IPS-20b (cell line): ENCODE measurements around the gene VPREB1.
"Not testable (repeated sequence)": the region's sequence is repeated elsewhere in the genome, so short reads cannot be mapped to it uniquely, and the experiment has no call there.

Experiments used
- H3K27ac ChIP-seq: one replicate; pipeline ENCODE4 v1.5.1; 2013; ENCODE audit warnings: low read length
- H3K27me3 ChIP-seq: 2 replicates; pipeline ENCODE4 v1.6.1; 2013; ENCODE audit warnings: mild to moderate bottlenecking, low read length, inconsistent platforms; ENCODE audit not compliant: insufficient read depth
- H3K36me3 ChIP-seq: 2 replicates; pipeline ENCODE4 v1.6.1; 2013; ENCODE audit warnings: low read depth, mild to moderate bottlenecking, inconsistent platforms, low read length, moderate library complexity; ENCODE audit not compliant: insufficient read depth
- H3K4me1 ChIP-seq: 2 replicates; pipeline ENCODE4 v1.6.1; 2013; ENCODE audit warnings: mild to moderate bottlenecking, control low read depth, inconsistent platforms, low read length, moderate library complexity; ENCODE audit not compliant: insufficient read depth
- H3K4me3 ChIP-seq: 2 replicates; pipeline ENCODE4 v1.5.1; 2013; ENCODE audit warnings: mild to moderate bottlenecking, low read length, inconsistent platforms
- H3K9ac ChIP-seq: 2 replicates; pipeline ENCODE4 v1.6.1; 2013; ENCODE audit warnings: low read depth, mild to moderate bottlenecking, inconsistent platforms, low read length, moderate library complexity
- H3K9me3 ChIP-seq: 2 replicates; pipeline ENCODE4 v1.6.1; 2013; ENCODE audit warnings: mild to moderate bottlenecking, low read depth, low read length, inconsistent platforms; ENCODE audit not compliant: insufficient read depth

VPREB1 gene

DNA sequence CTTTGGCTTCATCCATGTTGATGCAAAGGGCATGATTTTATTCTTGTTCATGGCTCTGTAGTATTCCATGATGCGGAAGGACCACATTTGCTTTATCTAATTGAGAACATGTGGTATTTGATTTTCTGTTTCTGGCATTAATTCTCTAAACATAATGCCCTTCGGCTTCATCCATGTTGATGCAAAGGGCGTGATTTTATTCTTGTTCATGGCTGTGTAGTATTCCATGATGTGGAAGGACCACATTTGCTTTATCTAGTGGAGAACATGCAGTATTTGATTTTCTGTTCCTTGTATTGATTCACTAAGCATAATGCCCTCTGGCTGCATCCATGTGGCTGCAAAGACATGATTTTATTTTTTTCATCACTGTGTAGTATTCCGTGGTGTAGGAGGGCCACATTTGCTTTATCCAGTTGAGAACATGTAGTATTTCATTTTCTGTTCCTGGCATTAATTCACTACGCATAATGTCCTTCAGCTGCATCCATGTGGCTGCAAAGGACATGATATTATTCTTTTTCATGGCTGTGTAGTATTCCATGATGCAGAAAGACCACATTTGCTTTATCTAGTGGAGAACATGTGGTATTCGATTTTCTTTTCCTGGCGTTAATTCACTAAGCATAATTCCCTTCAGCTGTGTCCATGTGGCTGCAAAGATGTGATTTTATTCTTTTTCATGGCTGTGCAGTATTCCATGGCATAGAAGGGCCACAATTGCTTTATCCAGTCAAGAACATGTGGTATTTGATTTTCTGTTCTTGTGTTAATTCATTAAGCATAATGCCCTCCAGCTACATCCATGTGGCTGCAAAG lies 14.2 kb downstream of the VPREB1 start:
- not testable (repeated sequence) for H3K9me3 ChIP-seq, H3K27ac ChIP-seq, H3K4me3 ChIP-seq, H3K4me1 ChIP-seq, H3K9ac ChIP-seq, H3K36me3 ChIP-seq
- peaks cover 93% of the 10 kb centered on the region for H3K27me3 ChIP-seq

DNA sequence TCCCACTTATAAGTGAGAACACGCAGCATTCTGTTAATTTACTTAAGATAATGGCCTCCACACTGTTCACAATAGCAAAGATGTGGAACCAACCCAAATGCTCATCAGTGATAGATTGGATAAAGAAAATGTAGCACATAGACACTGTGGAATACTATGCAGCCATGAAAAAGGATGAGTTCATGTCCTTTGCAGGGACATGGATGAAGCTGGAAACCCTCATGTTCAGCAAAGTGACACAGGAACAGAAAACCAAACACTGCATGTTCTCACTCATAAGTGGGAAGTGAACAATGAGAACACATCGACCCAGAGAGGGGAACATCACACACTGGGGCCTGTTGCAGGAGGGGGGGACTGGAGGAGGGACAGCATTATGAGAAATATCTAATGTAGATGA lies 15.6 kb downstream of the VPREB1 start:
- not testable (repeated sequence) for H3K27ac ChIP-seq, H3K4me1 ChIP-seq, H3K9me3 ChIP-seq, H3K9ac ChIP-seq, H3K36me3 ChIP-seq, H3K4me3 ChIP-seq
- H3K27me3 ChIP-seq: peaks cover 96% of the 10 kb centered on the region

GRCh38 chr22:22260586-22260985 lies 16.0 kb downstream of the VPREB1 start:
- H3K36me3 ChIP-seq, H3K4me3 ChIP-seq, H3K4me1 ChIP-seq, H3K9ac ChIP-seq, H3K27ac ChIP-seq, H3K9me3 ChIP-seq: not testable (repeated sequence)
- H3K27me3 ChIP-seq: peaks cover 96% of the 10 kb centered on the region

GRCh38 chr22:22262332-22263074 lies 17.9 kb downstream of the VPREB1 start:
- H3K27me3 ChIP-seq: peaks cover 95% of the 10 kb centered on the region

GRCh38 chr22:22263823-22264222 lies 19.2 kb downstream of the VPREB1 start:
- not testable (repeated sequence) for H3K27ac ChIP-seq, H3K4me3 ChIP-seq, H3K4me1 ChIP-seq, H3K9ac ChIP-seq, H3K36me3 ChIP-seq, H3K9me3 ChIP-seq
- peaks cover 95% of the 10 kb centered on the region for H3K27me3 ChIP-seq

More at GRCh38 chr22:22262332-22263074, 17.9 kb downstream of the VPREB1 start:
- H3K4me3 ChIP-seq, H3K9ac ChIP-seq, H3K4me1 ChIP-seq, H3K27ac ChIP-seq, H3K9me3 ChIP-seq, H3K36me3 ChIP-seq: not testable (repeated sequence)

DNA sequence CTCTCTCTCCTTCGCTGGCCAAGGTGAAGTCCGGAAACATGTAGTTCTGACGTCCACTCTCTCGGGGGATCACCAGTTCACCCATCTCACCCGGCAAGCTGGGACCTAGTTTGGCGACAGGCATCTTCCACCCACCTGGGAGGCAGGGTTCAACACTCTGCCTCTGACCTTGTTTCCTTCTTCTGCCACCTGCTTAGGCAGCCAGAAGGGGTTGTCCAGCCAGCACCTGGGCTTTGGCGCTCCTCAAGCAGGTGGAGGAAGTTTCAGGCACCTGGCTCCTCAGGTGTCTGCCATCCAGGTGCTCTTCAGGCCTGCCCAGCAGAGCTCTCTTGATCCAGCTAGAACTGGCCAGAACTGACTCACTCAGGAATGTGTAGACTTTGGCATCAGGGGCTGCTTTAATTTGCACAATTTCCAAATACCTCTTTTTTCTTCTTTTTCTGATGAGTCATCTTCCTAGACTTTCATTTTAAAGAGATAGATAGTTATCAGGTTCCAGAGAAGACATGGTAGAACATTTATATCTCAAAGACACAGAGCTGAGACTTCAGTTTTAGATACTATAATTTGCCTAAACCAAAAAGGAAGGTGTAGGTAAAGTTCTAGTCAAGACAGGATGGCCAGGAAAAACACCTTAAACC lies 25.6 kb downstream of the VPREB1 start:
- not testable (repeated sequence) for H3K9ac ChIP-seq, H3K27ac ChIP-seq, H3K4me1 ChIP-seq, H3K36me3 ChIP-seq, H3K9me3 ChIP-seq, H3K4me3 ChIP-seq
- H3K27me3 ChIP-seq: peaks cover 72% of the 10 kb centered on the region

GRCh38 chr22:22277423-22277822 lies 32.8 kb downstream of the VPREB1 start:
- H3K9ac ChIP-seq, H3K27ac ChIP-seq, H3K36me3 ChIP-seq, H3K4me1 ChIP-seq, H3K4me3 ChIP-seq, H3K9me3 ChIP-seq: not testable (repeated sequence)
- peaks cover 24% of the 10 kb centered on the region for H3K27me3 ChIP-seq

DNA sequence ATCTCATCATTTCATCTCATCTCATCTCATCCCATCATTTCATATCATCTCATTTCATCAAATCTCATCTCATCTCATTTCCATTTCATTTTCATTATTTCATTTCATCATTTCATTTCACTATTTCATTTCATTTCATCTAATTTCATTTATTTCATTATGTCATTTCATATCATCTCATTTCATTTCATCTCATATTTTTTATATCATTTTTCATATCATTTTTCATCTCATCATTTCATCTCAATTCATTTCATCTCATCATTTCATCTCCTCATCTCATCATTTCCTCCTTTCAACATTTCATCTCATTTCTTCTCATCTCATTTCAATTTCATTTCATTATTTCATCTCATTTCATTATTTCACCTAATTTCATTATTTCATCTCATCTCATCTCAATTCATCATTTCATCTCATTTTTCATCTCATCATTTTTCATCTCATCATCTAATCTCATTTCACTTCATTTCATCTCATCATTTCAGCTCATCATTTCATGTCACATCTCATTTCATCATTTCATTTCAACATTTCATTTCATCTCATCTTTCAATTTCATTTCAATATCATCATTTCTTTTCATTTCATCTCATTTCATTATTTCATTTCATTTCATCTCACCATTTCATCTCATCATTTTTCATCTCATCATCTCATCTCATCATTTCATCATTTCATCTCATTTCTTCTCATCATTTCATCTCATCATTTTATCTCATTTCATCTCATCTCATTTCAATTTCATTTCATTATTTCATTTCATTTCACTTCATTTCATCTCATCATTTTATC lies 40.6 kb downstream of the VPREB1 start:
- H3K27ac ChIP-seq, H3K9ac ChIP-seq, H3K4me3 ChIP-seq, H3K4me1 ChIP-seq, H3K9me3 ChIP-seq, H3K36me3 ChIP-seq: not testable (repeated sequence)
- H3K27me3 ChIP-seq: peaks cover 23% of the 10 kb centered on the region

- H3K27ac ChIP-seq, H3K9ac ChIP-seq, H3K4me3 ChIP-seq, H3K9me3 ChIP-seq, H3K4me1 ChIP-seq, H3K36me3 ChIP-seq: not testable (repeated sequence)
- H3K27me3 ChIP-seq: peaks cover 23% of the 10 kb centered on the region
Measured at GRCh38 chr22:22286390-22287105, 42.0 kb downstream of the VPREB1 start.

DNA sequence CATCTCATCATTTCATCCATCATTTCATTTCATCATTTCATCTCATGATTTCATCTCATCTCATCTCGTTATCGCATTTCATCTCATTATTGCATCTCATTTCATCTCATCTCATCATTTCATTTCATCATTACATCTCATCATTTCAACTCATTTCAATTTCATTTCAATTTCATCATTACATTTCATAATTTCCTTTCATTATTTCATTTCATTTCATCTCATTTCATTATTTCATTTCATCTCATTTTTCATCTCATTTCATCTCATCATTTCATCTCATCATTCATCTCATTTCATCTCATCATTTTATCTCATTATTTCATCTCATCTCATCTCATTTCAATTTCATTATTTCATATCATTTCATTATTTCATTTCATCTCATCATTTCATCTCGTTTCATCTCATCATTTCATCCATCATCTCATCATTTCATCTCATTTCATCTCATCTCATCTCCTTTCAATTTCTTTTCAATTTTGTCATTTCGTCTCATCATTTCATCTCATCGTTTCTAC lies 42.6 kb downstream of the VPREB1 start:
- H3K4me3 ChIP-seq, H3K27ac ChIP-seq, H3K9ac ChIP-seq, H3K9me3 ChIP-seq, H3K36me3 ChIP-seq, H3K4me1 ChIP-seq: not testable (repeated sequence)
- peaks cover 23% of the 10 kb centered on the region for H3K27me3 ChIP-seq

- H3K27ac ChIP-seq, H3K4me3 ChIP-seq, H3K4me1 ChIP-seq, H3K9ac ChIP-seq, H3K36me3 ChIP-seq, H3K9me3 ChIP-seq: not testable (repeated sequence)
- peaks cover 19% of the 10 kb centered on the region for H3K27me3 ChIP-seq
Measured at GRCh38 chr22:22289666-22290065, 45.1 kb downstream of the VPREB1 start.
